Thyroid gland (tissue), 4 donors: ENCODE results near the gene EXOSC2.

Source experiments
- CTCF ChIP-seq, 6 experiments: fragments of 200-600 bp in 3 of 6; fragments of 450-650 bp in 3 of 6; sonication (generic) in 3 of 6; IDR thresholded peaks; one replicate each; pipeline ENCODE4 v1.5.1; 2016 to 2019; ENCODE audit warnings: antibody characterized with exemption in 6 of 6, mild to moderate bottlenecking in 2 of 6, inconsistent platforms in 1 of 6, moderate library complexity in 1 of 6
- POLR2A ChIP-seq, 2 donors: fragments of 450-650 bp; IDR thresholded peaks; one replicate each; pipeline ENCODE4 v1.6.1; 2017; ENCODE audit warnings: antibody characterized with exemption in 2 of 2, mild to moderate bottlenecking in 2 of 2, moderate library complexity in 1 of 2

GRCh38 chr9:130654879-130655278 is 38.7 kb upstream of the EXOSC2 start:
- TF ChIP-seq POLR2A (IDR thresholded peaks at IDR 0.05) (no peak), CTCF (IDR thresholded peaks at IDR 0.05) (no peak)
